HEK293 (cell line): ENCODE measurements around the gene PROX2.

Source experiments
- ATF2 ChIP-seq: fragments of 450-650 bp; formaldehyde crosslinking; IDR thresholded peaks from 2 replicates; pipeline ENCODE4 v1.5.1; 2016; ENCODE audit warnings: missing biosample characterization, missing genetic modification characterization, low read depth
- EGR2 ChIP-seq: fragments of 450-650 bp; formaldehyde crosslinking; IDR thresholded peaks from 2 replicates; pipeline ENCODE4 v1.5.1; 2016; ENCODE audit warnings: low read depth, missing biosample characterization, missing genetic modification characterization
- GLI4 ChIP-seq: fragments of 450-650 bp; formaldehyde crosslinking; IDR thresholded peaks from 2 replicates; pipeline ENCODE4 v1.5.1; 2016; ENCODE audit warnings: missing biosample characterization, missing genetic modification characterization
- HIC1 ChIP-seq: fragments of 450-650 bp; formaldehyde crosslinking; IDR thresholded peaks from 2 replicates; pipeline ENCODE4 v1.5.1; 2016; ENCODE audit warnings: missing biosample characterization, missing genetic modification characterization
- IKZF3 ChIP-seq: fragments of 450-650 bp; IDR thresholded peaks from 2 replicates; pipeline ENCODE4 v1.5.0; 2018; ENCODE audit warnings: missing biosample characterization, mild to moderate bottlenecking, missing genetic modification characterization, moderate library complexity
- OVOL3 ChIP-seq: fragments of 450-650 bp; formaldehyde crosslinking; IDR thresholded peaks from 2 replicates; pipeline ENCODE4 v1.5.1; 2016; ENCODE audit warnings: missing biosample characterization, missing genetic modification characterization
- PATZ1 ChIP-seq: fragments of 450-650 bp; formaldehyde crosslinking; IDR thresholded peaks from 2 replicates; pipeline ENCODE4 v1.5.1; 2016; ENCODE audit warnings: missing biosample characterization, missing genetic modification characterization
- REPIN1 ChIP-seq: fragments of 450-650 bp; formaldehyde crosslinking; IDR thresholded peaks from 2 replicates; pipeline ENCODE4 v1.5.1; 2017; ENCODE audit warnings: missing biosample characterization, missing genetic modification characterization, low read depth
- REST ChIP-seq: fragments of 450-650 bp; formaldehyde crosslinking; IDR thresholded peaks from 2 replicates; pipeline ENCODE4 v1.5.1; 2016; ENCODE audit warnings: missing biosample characterization, missing genetic modification characterization
- SCRT1 ChIP-seq: fragments of 450-650 bp; formaldehyde crosslinking; IDR thresholded peaks from 2 replicates; pipeline ENCODE4 v1.5.1; 2016; ENCODE audit warnings: missing biosample characterization, missing genetic modification characterization, borderline replicate concordance
- ZBTB10 ChIP-seq: fragments of 450-650 bp; formaldehyde crosslinking; IDR thresholded peaks from 2 replicates; pipeline ENCODE4 v1.5.1; 2016; ENCODE audit warnings: missing biosample characterization, missing genetic modification characterization
- ZBTB44 ChIP-seq: fragments of 450-650 bp; IDR thresholded peaks from 2 replicates; pipeline ENCODE4 v1.5.1; 2018; ENCODE audit warnings: missing biosample characterization, mild to moderate bottlenecking, missing genetic modification characterization
- ZNF132 ChIP-seq: fragments of 450-650 bp; formaldehyde crosslinking; IDR thresholded peaks from 2 replicates; pipeline ENCODE4 v1.5.1; 2017; ENCODE audit warnings: missing biosample characterization, missing genetic modification characterization, borderline replicate concordance
- ZNF174 ChIP-seq: fragments of 450-650 bp; formaldehyde crosslinking; IDR thresholded peaks from 2 replicates; pipeline ENCODE4 v1.5.0; 2017; ENCODE audit warnings: missing biosample characterization, mild to moderate bottlenecking, missing genetic modification characterization
- ZNF2 ChIP-seq: fragments of 450-650 bp; formaldehyde crosslinking; IDR thresholded peaks from 2 replicates; pipeline ENCODE4 v1.5.1; 2016; ENCODE audit warnings: missing biosample characterization, missing genetic modification characterization
- ZNF292 ChIP-seq: fragments of 450-650 bp; formaldehyde crosslinking; IDR thresholded peaks from 2 replicates; pipeline ENCODE4 v1.5.1; 2016; ENCODE audit warnings: low read depth, missing biosample characterization, missing genetic modification characterization, borderline replicate concordance
- ZNF354C ChIP-seq: fragments of 450-650 bp; formaldehyde crosslinking; IDR thresholded peaks from 2 replicates; pipeline ENCODE4 v1.5.1; 2016; ENCODE audit warnings: missing biosample characterization, missing genetic modification characterization, low read depth, borderline replicate concordance
- ZNF514 ChIP-seq: fragments of 450-650 bp; formaldehyde crosslinking; IDR thresholded peaks from 2 replicates; pipeline ENCODE4 v1.5.1; 2016; ENCODE audit warnings: missing biosample characterization, missing genetic modification characterization
- ZNF560 ChIP-seq: fragments of 450-650 bp; formaldehyde crosslinking; IDR thresholded peaks from 2 replicates; pipeline ENCODE4 v1.5.1; 2017; ENCODE audit warnings: missing biosample characterization, missing genetic modification characterization, borderline replicate concordance
- ZNF571 ChIP-seq: fragments of 450-650 bp; formaldehyde crosslinking; IDR thresholded peaks from 2 replicates; pipeline ENCODE4 v1.5.0; 2017; ENCODE audit warnings: missing biosample characterization, missing genetic modification characterization
- ZNF621 ChIP-seq: fragments of 450-650 bp; formaldehyde crosslinking; IDR thresholded peaks from 2 replicates; pipeline ENCODE4 v1.5.1; 2017; ENCODE audit warnings: missing biosample characterization, missing genetic modification characterization
- ZNF623 ChIP-seq: fragments of 450-650 bp; formaldehyde crosslinking; IDR thresholded peaks from 2 replicates; pipeline ENCODE4 v1.5.1; 2016; ENCODE audit warnings: missing biosample characterization, missing genetic modification characterization
- ZNF664 ChIP-seq: fragments of 450-650 bp; formaldehyde crosslinking; IDR thresholded peaks from 2 replicates; pipeline ENCODE4 v1.5.1; 2016; ENCODE audit warnings: missing biosample characterization, missing genetic modification characterization
- ZNF707 ChIP-seq: fragments of 450-650 bp; formaldehyde crosslinking; IDR thresholded peaks from 2 replicates; pipeline ENCODE4 v1.5.1; 2016; ENCODE audit warnings: missing biosample characterization, missing genetic modification characterization

PROX2 gene

GRCh38 chr14:74881431-74882102 is 5.6 kb upstream of the PROX2 start, which contains the start of gene DLST (continued):
- TF ChIP-seq ZBTB10, result no peak; the same call in 1 of the 2 replicates
- no peak for TF ChIP-seq ZNF560 (tag by site-specific recombination)
- TF ChIP-seq ZNF292, result no peak
- TF ChIP-seq ATF2 (tag by site-specific recombination), result no peak
- no peak for TF ChIP-seq ZNF514 (tag by site-specific recombination)
- no peak for TF ChIP-seq ZNF621 (tag by site-specific recombination)
- peak; percentile 68; the same call in 1 of the 2 replicates for TF ChIP-seq IKZF3 (tag by site-specific recombination)
- TF ChIP-seq ZNF174 (tag by site-specific recombination), result no peak
- peak; percentile 77 for TF ChIP-seq HIC1 (tag by site-specific recombination)
- no peak for TF ChIP-seq REPIN1
- peak; percentile 34 for TF ChIP-seq ZNF623
- no peak for TF ChIP-seq ZBTB44 (tag by site-specific recombination)
- no peak for TF ChIP-seq ZNF707 (tag by site-specific recombination)
- no peak for TF ChIP-seq ZNF571 (tag by site-specific recombination)
- TF ChIP-seq GLI4 (tag by site-specific recombination), result peak; percentile 90
- TF ChIP-seq REST (tag by site-specific recombination), result no peak
- no peak for TF ChIP-seq OVOL3 (tag by site-specific recombination)
- TF ChIP-seq ZNF664 (tag by site-specific recombination), result no peak
- peak; percentile 88 for TF ChIP-seq ZNF2 (tag by site-specific recombination)
- no peak for TF ChIP-seq ZNF132 (tag by site-specific recombination)
- TF ChIP-seq ZNF354C (tag by site-specific recombination), result no peak
- TF ChIP-seq SCRT1 (tag by site-specific recombination), result no peak
- 0 out of 2 replicates have a peak, but pooled peaks have one; percentile 20 for TF ChIP-seq EGR2 (tag by site-specific recombination)
- TF ChIP-seq PATZ1 (tag by site-specific recombination), result peak; percentile 79
